GM21825 (cell line): ENCODE data around the gene TRIM29.

ENCODE experiments used
- ATAC-seq: cut with Tn5 transposase; IDR thresholded peaks from one replicate; pipeline ENCODE4 v1.9.1; 2021; ENCODE audit warnings: mild to moderate bottlenecking, moderate library complexity; ENCODE audit not compliant: unreplicated experiment

The TRIM29 gene

GRCh38 chr11:120066738-120067437 is 71.0 kb downstream of the TRIM29 start:
- no peak for ATAC-seq

- no peak for ATAC-seq
Measured at GRCh38 chr11:120065876-120066275, 72.0 kb downstream of the TRIM29 start.

GRCh38 chr11:120065176-120065575 is 72.7 kb downstream of the TRIM29 start:
- ATAC-seq = no peak

- ATAC-seq = no peak
Measured at GRCh38 chr11:120064341-120064740, 73.6 kb downstream of the TRIM29 start.

GRCh38 chr11:120063686-120064340 is 74.1 kb downstream of the TRIM29 start:
- ATAC-seq = no peak

- no peak for ATAC-seq
Measured at GRCh38 chr11:120062561-120062930, 75.4 kb downstream of the TRIM29 start.

GRCh38 chr11:120061761-120062560 is 76.0 kb downstream of the TRIM29 start:
- ATAC-seq = no peak
